HG03097 (cell line): ENCODE measurements around the gene AIF1L.

Source experiments
- ATAC-seq: cut with Tn5 transposase; IDR thresholded peaks from one replicate; pipeline ENCODE4 v1.9.1; 2021; ENCODE audit not compliant: unreplicated experiment, low FRiP score

The AIF1L gene

DNA sequence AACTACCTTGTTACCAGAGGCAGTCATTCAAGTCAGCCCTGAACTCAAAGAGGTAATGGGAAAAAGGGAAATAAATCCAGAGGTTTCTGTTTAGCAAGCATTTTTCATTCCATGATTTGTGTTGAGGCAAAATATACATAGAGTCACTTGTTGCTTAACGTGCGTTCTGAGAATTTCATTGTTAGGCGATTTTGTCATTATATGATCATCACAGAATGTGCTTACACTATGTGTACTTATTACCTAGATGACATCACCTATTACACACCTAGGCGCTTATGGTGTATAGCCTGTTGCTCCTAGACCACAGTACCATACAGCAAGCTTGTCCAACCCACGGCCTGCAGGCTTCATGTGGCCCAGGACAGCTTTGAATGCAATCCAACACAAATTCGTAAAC lies 65.3 kb downstream of the AIF1L start:
- ATAC-seq, result no peak

DNA sequence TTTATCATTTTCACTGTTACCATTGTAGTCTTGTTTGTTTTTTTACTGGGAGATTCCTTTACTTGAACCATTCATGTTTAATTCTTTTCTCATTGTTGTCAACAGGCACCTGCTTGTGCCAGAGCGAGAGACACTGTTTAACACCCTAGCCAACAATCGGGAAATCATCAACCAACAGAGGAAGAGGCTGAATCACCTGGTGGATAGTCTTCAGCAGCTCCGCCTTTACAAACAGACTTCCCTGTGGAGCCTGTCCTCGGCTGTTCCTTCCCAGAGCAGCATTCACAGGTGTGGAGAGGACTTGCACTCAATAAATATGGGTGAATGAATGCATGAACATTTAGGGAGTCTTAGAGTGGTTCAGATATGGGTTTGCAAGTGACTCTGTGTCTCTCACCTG lies 66.6 kb downstream of the AIF1L start:
- ATAC-seq, result no peak

- ATAC-seq, result no peak
Measured at GRCh38 chr9:131165523-131165922, 69.2 kb downstream of the AIF1L start.

- no peak for ATAC-seq
Measured at GRCh38 chr9:131167146-131167692, 70.9 kb downstream of the AIF1L start.

DNA sequence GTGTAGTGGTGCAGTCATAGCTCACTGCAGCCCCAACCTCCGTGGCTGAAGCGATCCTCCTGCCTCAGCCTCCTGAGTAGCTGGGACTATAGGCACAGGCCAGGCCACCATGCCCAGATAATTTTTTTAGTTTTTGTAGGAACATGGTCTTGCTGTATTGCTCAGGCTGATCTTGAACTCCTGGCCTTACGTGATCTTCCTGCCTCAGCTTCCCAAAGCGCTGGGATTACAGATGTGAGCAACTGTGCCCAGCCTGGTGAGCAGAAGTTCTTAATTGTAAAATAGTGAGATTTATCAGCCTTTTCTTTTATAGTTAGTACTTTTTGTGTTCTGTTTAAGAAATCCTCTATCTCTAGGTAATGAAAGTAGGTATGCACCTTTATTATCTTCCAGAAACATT lies 71.6 kb downstream of the AIF1L start:
- ATAC-seq, result no peak

- ATAC-seq, result no peak
Measured at GRCh38 chr9:131169563-131170240, 73.4 kb downstream of the AIF1L start.
